GM18498 (cell line): ENCODE results near the gene ADAMTS1.
"Not testable (repeated sequence)": the region's sequence is repeated elsewhere in the genome, so short reads cannot be mapped to it uniquely, and the experiment has no call there.

Experiments
- ATAC-seq: cut with Tn5 transposase; IDR thresholded peaks from one replicate; pipeline ENCODE4 v1.9.1; 2021; ENCODE audit warnings: mild to moderate bottlenecking, moderate library complexity; ENCODE audit not compliant: unreplicated experiment

The ADAMTS1 gene

GRCh38 chr21:26845066-26845758 is at the start of gene ADAMTS1:
ADAMTS1 (minus strand) TSS chr21:26845409; CDS start chr21:26844954, 455 bp downstream.
- no peak for ATAC-seq

GRCh38 chr21:26892151-26892550 is 46.9 kb upstream of the ADAMTS1 start:
- ATAC-seq: no peak

GRCh38 chr21:26888931-26889330 is 43.7 kb upstream of the ADAMTS1 start:
- ATAC-seq: no peak

GRCh38 chr21:26888256-26888655 is 43.0 kb upstream of the ADAMTS1 start:
- ATAC-seq: no peak

GRCh38 chr21:26887251-26887650 is 42.0 kb upstream of the ADAMTS1 start:
- ATAC-seq: no peak

- no peak for ATAC-seq
These were observed 39.2 kb upstream of the ADAMTS1 start for GRCh38 chr21:26884436-26884835.

- no peak for ATAC-seq
These were observed 38.6 kb upstream of the ADAMTS1 start for GRCh38 chr21:26883768-26884167.

GRCh38 chr21:26881504-26882228 is 36.5 kb upstream of the ADAMTS1 start:
- no peak for ATAC-seq

- ATAC-seq: no peak
These were observed 31.8 kb upstream of the ADAMTS1 start for GRCh38 chr21:26877018-26877417.

- ATAC-seq: no peak
These were observed 29.1 kb upstream of the ADAMTS1 start for GRCh38 chr21:26874347-26874746.

- ATAC-seq: no peak
These were observed 20.6 kb upstream of the ADAMTS1 start for GRCh38 chr21:26865857-26866256.

- not testable (repeated sequence) for ATAC-seq
These were observed 11.7 kb upstream of the ADAMTS1 start for GRCh38 chr21:26856871-26857350.

GRCh38 chr21:26854695-26855094 is 9.5 kb upstream of the ADAMTS1 start:
- ATAC-seq: not testable (repeated sequence)

GRCh38 chr21:26852423-26852822 is 7.2 kb upstream of the ADAMTS1 start:
- no peak for ATAC-seq

GRCh38 chr21:26851109-26851944 is 6.1 kb upstream of the ADAMTS1 start:
- no peak for ATAC-seq

GRCh38 chr21:26850116-26850643 is 5.0 kb upstream of the ADAMTS1 start:
- no peak for ATAC-seq

- no peak for ATAC-seq
These were observed 4.4 kb upstream of the ADAMTS1 start for GRCh38 chr21:26849428-26850115.

GRCh38 chr21:26847921-26848320 is 2.7 kb upstream of the ADAMTS1 start:
- ATAC-seq: no peak

GRCh38 chr21:26847002-26847401 is 1.8 kb upstream of the ADAMTS1 start:
- no peak for ATAC-seq
